Measurements from ENCODE around the gene TNIP1. TPM values are rescaled to one million over a fixed set of nuclear protein-coding genes. Genes with fewer than 3 reads are reported as not detected.

TNIP1 gene, protein sequence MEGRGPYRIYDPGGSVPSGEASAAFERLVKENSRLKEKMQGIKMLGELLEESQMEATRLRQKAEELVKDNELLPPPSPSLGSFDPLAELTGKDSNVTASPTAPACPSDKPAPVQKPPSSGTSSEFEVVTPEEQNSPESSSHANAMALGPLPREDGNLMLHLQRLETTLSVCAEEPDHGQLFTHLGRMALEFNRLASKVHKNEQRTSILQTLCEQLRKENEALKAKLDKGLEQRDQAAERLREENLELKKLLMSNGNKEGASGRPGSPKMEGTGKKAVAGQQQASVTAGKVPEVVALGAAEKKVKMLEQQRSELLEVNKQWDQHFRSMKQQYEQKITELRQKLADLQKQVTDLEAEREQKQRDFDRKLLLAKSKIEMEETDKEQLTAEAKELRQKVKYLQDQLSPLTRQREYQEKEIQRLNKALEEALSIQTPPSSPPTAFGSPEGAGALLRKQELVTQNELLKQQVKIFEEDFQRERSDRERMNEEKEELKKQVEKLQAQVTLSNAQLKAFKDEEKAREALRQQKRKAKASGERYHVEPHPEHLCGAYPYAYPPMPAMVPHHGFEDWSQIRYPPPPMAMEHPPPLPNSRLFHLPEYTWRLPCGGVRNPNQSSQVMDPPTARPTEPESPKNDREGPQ
- polyA plus RNA-seq (2013, experiment 1 of 2; ENCODE audit: insufficient read length) = 193 TPM
- polyA plus RNA-seq (2013, experiment 2 of 2; ENCODE audit: insufficient read length) = 131 TPM

DNA sequence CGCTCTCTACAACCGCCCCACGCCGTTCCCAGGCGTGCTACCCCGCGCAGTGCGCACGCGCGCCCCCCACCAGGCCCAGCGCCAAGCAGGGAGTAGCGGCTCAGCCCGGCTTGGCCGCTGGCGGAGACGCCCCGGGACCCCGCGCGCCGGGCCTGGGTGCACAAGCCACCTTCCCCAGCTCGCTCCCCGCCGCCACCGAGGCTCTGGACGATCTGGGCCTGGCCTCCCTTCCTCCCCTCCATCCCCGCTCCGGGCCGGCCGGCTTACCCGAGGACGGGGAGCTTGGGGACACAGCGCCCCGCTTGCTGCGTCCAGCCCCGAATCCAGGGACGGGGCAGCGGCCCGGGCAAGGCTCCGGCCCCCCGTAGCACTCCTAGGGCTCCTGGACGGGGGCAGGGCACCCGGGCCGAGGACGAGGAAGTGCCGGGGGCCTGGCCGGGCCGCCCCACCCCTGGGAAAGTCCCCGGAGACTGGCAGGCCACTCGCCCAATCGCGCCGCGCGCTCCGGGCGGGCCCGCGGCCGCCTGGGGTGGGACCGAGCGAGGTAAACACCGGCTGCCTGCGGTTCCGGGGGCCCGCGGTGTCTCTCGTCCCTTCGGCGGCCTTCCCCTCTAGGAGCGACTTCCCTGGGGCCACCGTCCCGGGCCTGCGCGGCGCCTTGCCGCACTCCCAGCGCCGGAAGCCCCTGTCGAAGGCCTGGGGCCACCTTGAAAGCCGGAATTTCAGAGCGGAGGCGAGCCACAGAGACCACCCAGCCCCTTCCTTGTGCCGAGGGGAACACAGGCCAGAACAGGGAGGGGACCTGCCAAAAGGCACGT is at the start of gene TNIP1:
Gene TNIP1, minus strand, starts transcription at position 422 of the 818 bp plus-strand sequence. CDS start 15,939 bp downstream, outside the sequence.
- DNase-seq = peak; percentile 95

DNA sequence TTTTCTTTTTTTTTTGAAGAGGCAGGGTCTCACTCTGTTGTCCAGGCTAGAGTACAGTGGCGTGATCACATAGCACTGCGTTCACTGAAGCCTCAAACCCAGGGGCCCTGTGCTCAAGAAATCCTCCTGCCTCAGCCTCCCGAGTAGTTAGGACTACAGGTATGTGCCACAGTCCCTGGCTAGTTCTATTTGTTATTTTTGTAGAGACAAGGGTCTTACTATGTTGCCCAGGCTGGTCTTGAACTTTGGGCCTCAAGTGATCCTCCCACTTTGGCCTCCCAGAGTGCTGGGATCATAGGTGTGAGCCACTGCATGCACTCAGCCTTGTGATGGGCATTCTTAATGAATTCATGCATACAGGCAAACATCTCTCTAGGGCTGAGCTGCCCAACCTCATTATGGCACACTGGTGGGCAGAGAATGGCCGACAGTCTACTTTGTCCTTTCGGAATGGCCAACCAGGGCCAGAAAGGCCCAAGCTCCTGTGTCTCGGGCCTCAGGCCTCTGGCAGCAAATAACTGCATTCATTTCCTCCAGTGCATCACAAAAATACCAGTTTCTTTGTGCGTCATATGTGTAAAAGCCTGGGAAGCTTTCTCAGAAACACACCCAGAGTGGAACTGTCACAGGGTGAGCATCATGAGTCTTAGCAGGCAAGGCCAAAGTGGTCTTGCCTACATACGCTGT is 49.5 kb upstream of the TNIP1 start:
- no peak for DNase-seq

DNA sequence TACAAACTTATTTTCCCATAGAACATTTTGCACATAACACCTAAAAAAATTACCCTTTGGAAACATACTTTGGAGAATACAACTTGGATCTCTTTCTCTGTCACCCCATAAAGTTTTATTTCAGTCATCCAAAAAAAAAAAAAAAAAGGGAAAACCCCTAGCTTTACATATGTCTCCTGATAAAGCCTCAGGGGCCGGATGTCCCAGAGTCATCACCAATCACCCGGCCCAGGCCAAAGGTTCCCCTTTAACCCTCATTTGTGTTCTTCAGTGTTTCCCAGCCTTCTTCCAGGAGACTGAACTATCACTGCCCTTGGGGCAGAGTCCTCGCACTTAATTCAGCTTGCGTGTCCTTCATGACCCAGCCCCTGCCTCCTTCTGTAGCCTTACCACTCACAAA is 48.0 kb upstream of the TNIP1 start:
- no peak for DNase-seq

DNA sequence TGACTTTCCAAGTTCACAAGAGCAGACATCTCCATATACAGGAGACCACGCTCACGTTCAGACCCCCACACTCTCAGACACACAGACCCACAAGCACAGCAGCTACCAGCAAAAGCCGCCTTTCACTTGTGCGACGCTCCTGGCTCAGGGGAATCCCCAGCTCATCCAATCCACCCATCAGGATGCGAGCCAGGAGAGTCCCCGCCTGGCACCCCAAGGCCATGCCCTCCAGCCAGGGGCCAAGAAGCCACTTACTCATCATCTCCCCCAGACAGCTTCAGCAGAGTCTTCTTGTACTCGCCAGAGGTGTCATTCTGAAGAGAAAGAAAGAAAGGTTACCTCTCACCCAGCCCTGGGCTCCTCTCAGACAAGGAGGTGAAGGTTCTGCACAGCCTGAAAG is 47.1 kb upstream of the TNIP1 start:
- no peak for DNase-seq

DNA sequence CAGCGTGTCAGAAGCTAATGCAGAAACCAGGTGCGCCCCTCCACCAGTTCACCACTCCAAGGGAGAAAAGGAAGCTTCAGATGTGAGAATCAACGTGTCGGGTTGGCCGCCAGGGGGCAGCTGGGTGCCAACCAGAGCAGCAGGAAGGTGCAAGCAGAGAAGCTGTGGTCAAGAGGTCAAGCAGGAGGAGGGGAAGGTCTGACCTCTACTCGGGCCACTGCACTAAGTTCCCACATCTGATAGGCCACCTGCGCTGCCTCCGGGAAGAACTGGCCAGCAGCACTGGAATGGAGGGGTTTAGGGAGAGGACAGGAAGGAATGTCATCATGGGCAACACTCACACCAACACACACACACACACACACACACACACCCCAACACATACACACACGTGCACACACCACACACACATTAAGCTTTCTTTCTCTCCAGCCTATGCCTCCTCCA is 45.4 kb upstream of the TNIP1 start:
- peak; percentile 43 for DNase-seq

DNA sequence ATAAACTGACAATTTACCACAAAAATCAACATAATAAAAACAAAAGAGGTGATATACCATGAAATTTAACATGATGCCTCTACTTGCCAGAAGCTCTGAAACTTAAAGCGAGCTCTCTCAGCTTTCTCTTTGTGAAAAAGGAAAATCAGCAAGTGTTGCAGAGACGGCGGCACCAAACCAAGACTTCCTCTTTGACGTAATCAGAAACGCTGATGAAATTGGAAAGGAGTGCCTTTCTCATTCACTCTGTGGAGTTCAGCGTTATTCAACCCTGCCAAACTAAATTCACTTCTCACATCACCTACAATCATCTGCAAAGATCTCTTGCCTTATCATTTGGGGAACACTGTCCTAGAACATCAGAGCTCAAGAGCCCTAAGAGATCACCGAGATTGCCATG is 44.6 kb upstream of the TNIP1 start:
- DNase-seq = no peak

DNA sequence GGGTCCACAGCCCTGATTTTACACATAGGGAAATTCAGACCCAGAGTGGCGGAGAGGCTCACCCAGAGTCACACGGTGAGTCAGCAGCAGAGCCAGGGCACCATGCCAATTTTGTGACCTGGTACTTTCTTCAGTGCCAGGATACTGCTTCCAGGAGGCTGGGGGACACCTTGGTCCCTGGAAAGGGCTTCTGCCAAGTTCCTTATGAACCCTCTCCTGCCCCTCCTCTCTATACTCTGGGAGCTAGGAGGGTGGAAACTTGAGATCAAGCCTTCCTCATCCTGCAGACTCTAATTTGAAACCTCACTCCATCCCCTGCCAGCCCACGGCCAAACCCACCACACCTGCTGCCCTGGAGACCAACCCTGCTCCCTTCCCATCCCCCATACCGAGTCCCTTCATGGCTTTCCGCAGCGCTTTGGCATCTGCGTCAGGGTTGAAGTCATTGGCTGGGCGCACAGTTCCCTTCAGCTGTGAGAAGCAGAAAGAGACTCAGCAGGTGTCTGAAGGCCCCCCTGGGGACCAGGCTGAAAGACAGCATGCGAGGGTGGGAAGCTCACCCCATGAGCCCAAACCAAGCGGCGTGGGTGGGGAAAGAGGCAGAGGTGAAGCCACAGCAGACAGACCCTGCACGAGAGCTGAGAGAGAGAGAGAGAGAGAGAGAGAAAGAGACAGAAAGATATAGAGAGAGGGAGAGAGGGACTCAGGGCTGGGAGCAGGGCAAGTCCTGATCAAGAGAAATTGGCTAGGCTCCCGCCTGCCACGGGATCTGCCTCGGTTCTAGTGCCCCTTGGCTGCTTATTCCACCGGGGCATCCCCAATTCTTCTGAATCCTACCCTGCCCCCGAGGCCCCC is 43.3 kb upstream of the TNIP1 start:
- DNase-seq = peak; percentile 52

DNA sequence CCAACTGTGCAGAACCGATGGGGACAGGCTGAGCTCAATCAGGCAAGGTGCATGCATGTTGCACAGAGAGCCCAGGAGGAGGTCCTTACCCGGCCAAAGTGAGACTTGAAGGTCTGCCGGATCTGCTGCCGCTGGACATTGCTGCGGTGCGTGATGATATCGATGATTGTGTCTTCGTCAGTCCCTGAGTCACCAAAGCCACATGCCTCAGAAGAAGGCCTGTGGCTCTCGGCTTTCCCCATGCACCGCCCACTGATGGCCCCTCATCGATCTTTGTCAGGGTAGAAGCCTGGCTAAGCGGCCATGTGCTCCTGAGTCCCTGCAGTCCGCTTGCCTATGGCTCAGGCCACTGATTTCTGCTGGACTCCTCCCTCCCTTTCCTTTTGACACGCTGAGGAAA is 42.0 kb upstream of the TNIP1 start:
- no peak for DNase-seq

DNA sequence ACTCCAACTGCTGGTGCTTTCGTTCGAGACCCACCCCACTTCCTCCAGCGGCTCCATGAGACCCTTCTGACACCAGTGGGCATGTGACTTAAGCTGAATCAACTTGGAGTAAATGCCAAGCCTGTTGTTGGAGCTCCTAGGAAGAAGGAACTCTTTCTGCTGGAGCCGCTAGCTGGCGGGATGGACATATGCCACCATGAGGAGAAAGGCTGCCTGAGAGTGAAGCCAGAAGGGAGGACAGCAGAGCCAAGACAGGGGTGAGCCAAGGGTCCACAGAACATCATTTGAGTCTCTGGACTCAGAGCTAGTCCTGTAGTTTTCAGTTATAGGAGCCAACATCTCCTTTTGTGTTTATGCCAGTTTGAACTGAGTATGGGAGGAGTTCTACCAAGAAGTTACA is 40.8 kb upstream of the TNIP1 start:
- DNase-seq = no peak

DNA sequence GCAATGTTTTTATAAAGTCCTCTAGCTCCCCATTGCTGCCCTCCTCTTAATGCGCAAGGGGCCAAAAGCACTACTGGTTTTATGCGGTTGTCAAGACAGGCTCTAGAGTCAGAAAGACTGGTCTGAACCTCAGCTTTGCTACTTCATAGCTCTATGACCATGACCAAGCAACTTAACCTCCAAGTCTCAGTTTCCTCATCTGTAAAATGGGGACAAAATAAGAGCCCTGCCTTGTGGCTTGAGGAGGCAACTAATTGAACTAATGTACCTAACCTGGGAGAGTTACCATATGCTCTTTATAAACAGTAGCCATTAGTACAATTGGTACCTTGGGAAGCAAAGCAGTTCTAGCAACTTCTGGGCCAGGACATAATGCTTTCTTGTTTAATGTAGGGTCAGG is 40.3 kb upstream of the TNIP1 start:
- DNase-seq = no peak

DNA sequence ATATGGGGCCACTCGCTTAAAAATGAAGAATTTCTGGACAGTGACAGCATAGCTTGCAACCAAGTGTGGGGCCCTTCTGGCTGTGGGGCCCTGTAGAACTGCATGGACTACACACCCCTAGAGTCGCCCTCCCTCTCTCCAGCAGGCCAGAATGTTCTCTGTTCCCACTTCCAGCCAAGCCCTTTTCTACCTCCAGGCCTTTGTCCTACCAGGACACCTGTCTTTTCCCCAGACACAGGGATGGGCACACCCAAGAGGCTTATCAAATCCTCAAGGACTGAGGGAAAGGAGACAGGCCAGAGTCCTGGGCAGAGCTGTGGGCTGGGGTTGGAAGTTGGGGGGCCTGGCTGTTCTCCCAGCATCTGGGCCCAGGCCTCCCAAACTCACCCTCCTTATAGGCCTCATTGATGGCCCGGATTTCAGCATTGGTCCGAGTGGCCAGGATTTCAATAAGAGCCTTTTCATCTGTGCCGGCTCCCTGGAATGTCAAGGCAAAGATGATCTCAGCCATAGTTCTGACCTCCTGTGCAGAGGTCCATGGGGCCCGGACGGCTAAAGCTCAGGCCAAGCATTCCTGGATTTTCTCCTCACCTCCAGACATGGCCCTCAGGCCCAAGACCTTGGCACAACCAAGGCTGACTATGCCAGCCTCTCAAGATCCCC is 38.2 kb upstream of the TNIP1 start:
- no peak for DNase-seq

DNA sequence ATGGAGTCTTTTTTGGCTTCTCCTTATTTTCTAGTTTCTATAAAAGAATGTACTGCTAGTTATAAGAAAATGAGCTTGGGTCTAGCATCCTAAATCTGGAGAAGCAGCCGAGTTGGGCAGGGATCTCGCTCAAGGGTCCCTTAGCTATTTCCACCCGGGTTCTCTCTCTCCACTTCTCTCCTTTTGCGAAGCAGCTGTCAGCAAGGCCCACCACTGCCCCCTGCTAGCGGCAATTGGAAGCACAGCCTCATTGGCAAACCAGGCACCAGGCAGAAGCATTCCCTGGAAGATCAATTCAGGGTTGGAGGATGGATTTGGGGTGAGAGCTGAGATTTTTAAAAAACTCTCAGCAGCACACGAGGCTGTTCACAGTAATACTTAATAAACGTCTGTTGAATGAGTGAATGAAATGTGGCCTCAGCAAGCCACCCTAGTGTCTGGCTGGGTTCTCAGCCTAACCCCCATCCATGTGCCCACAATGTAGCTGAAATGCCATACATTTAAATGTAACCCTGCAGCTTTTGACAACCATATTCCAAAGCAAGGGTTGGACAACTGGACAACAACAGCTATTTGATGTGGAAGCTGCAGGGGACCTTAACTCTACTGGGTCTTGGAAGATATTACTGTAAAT is 34.6 kb upstream of the TNIP1 start:
- peak; percentile 49 for DNase-seq

DNA sequence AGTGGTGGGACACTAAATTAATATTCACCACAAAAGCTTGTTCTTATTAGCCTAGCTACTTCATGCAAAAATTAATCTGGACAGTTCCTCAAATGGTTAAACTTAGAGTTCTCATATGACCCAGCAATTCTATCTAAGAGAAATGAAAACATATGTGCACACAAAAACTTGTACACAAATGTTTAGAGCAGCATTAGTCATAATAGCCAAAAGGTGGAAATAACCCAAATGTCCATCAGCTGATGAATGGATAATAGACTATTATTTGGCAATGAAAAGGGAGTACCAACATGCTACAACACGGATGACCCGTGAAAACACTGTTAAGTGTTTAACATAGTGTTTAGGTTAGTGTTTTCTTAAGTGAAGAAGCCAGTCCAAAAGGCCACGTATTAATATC is 32.8 kb upstream of the TNIP1 start:
- no peak for DNase-seq

DNA sequence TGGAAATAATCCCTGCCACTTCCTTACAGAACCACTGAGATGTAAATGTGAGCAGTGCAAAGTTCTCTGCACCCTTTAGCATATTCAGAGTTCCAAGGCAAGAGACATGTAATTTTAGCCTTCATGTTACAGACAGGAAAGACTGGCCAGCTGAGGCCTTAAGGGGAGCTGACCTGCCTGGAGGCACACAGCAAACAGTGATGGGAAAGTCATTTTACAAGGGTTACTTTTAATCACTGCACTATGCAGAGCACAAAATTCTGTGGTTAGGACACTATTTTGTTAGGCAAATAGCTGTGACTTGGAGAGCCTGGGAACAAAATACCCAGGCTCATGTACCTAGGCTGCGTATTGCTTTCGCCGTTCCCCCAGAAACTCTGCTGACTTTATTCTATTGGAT is 30.2 kb upstream of the TNIP1 start:
- DNase-seq = no peak

DNA sequence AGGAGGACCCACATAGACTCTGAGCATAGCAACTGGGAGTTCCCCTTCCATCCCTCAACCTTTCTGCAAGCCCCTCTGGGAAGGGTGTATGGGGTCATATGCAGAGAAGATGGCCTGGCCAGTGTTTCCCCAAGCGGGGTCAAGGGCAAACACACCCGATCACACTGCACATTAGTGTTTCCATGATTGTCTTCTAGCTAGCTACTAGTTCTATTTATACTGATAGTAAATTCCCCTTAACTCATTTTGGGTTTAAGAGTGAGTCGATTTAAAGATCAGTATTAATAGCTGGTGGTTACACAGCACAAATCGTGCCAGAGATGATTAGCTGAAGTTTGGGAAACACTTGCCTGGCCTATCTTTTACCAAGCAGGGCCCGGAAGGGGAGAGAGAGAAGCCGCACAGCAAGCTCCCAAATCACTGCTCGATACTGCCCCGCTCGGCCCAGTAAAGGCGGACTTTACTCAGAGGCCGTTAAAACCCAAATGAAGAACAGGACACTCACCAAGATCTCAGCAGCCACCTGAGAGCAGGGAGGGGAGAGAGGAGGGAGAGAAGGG is 29.4 kb upstream of the TNIP1 start:
- DNase-seq = no peak

DNA sequence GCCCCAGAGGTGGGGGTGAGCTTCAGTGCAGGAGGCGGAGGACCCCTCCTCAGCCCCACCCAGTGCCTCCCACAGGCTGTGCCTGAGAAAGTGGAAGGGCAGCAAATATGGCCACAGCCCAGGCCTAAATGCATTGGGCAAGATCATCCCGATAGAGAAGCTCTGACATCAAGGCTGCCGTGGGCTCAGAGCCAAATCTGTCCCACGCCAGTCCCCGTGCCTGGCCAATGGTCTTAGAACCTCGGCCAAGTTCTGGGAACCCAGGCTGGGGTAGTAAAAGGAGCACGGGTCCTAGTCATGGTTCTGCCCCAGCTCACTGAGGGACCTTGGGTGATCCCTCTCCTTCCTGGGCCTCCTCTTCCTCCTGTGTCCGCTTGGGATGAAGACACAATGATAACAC is 27.7 kb upstream of the TNIP1 start:
- no peak for DNase-seq

DNA sequence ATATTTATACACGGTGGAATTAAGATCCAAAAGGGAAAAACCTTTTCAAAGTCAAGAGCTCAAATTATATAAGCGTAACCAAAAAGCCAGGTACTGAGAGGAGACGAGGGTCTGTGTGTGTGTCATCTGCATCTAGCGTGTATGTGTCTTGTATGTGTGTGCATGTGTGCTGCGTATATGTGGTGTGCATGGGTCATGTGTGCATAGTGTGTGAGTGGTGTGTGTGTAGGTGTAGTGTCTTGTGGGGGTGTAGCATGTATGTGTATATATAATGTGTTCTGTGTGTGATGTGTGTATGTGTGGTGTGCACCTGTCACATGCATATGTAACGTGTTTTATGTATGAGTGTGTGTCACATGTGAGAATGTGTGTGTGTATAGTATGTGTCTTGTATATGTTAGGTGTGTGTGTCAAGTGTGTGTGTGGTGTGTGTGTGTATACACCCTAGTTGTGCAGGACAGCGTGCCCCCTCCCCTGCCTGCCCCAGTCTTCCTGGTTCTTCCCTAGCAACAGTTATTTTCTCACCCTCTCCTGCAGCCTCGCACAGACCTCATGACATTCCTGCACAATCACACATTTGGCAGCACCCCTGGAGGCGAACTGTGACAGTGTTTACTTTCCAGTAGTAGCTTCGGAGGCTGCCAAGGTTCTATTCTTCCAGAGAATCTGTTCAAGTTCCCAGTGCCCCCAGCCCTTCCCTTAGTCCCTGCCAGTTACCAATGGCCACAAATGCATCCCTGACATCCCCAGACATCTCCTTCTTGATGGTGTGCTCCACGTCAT is 27.1 kb upstream of the TNIP1 start:
- peak; percentile 45 for DNase-seq

DNA sequence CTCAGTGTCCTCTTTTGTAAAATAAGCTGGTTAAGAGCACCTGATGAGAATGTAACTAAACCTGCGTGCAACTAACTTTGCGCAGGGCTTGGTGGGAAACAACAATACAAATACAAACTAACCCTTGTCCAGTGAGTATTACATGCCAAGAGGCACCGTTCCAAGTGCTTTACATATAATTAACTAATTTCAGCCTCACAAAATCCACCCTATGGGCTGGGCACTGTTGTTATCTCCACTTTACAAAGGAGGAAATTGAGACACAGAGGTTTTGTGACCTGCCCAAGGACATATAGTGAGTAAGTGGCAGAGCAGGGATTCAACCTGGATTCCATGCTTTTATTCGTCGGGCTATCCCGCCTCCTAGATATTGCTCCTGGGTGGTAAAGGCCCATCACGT is 26.2 kb upstream of the TNIP1 start:
- DNase-seq = no peak

DNA sequence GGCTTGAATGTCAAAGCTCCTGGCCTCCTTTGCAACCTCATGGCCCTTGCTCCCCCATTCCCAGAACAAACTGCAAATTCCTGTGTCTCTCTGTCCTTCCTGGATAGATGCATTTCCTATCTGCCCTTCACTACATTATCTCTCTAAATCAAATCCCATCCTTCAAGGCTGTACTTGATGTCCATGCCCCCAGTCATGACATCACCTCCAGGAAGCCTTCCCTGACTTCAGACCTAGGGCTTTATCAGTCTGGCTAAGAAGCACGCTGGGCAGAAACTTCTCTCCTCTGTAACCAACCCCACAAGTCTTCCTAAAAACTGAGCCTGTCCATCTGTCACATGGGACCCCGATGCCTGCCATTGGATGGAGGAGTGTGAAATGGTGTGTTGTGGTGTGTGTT is 25.7 kb upstream of the TNIP1 start:
- no peak for DNase-seq
